Smooth muscle cell (in vitro differentiated cells): ENCODE data around the gene YTHDF1. TPM values are rescaled to one million over a fixed set of nuclear protein-coding genes. Genes with fewer than 3 reads are reported as not detected.
"Not testable (repeated sequence)": the region's sequence is repeated elsewhere in the genome, so short reads cannot be mapped to it uniquely, and the experiment has no call there.

ENCODE experiments used
- DNase-seq: peaks from one replicate; lab custom pipeline; 2025; ENCODE audit not compliant: unreplicated experiment; lab: John Stamatoyannopoulos, UW
- H2AFZ ChIP-seq: fragments of 200-600 bp; sonication (generic); 2 replicates; pipeline ENCODE4 v1.6.0; 2016; ENCODE audit warnings: antibody characterized with exemption, low read depth, mild to moderate bottlenecking
- H3F3A ChIP-seq: fragments of 200-600 bp; sonication (generic); 2 replicates; pipeline ENCODE4 v1.6.0; 2017; ENCODE audit warnings: antibody characterized with exemption, low read depth
- H3K27ac ChIP-seq: fragments of 200-600 bp; sonication (generic); 2 replicates; pipeline ENCODE4 v1.5.1; 2016; ENCODE audit warnings: low read depth, mild to moderate bottlenecking
- H3K27me3 ChIP-seq: fragments of 200-600 bp; sonication (generic); 2 replicates; pipeline ENCODE4 v1.6.1; 2016; ENCODE audit warnings: low read depth, mild to moderate bottlenecking
- H3K36me3 ChIP-seq: fragments of 200-600 bp; sonication (generic); 2 replicates; pipeline ENCODE4 v1.5.1; 2016; ENCODE audit warnings: low read depth
- H3K4me1 ChIP-seq: fragments of 200-600 bp; sonication (generic); 2 replicates; pipeline ENCODE4 v1.5.1; 2016; ENCODE audit warnings: low read depth
- H3K4me2 ChIP-seq: fragments of 200-600 bp; sonication (generic); 2 replicates; pipeline ENCODE4 v1.6.0; 2016; ENCODE audit warnings: mild to moderate bottlenecking
- H3K4me3 ChIP-seq: fragments of 200-600 bp; sonication (generic); 2 replicates; pipeline ENCODE4 v1.5.1; 2016; ENCODE audit warnings: mild to moderate bottlenecking
- H3K79me2 ChIP-seq: fragments of 200-600 bp; sonication (generic); 2 replicates; pipeline ENCODE4 v1.6.0; 2016; ENCODE audit warnings: low read depth, mild to moderate bottlenecking
- H3K9ac ChIP-seq: fragments of 200-600 bp; sonication (generic); 2 replicates; pipeline ENCODE4 v1.6.0; 2016; ENCODE audit warnings: low read depth
- H3K9me3 ChIP-seq: fragments of 200-600 bp; sonication (generic); replicated peaks from 2 replicates; pipeline ENCODE4 v1.5.1; 2016; ENCODE audit warnings: low read depth
- H4K20me1 ChIP-seq: fragments of 200-600 bp; sonication (generic); 2 replicates; pipeline ENCODE4 v1.6.0; 2016; ENCODE audit warnings: low read depth
- CTCF ChIP-seq: fragments of 200-600 bp; sonication (generic); IDR thresholded peaks from 2 replicates; pipeline ENCODE4 v1.5.1; 2017; ENCODE audit warnings: borderline replicate concordance, mild to moderate bottlenecking, antibody characterized with exemption; ENCODE audit not compliant: insufficient read depth, poor library complexity, severe bottlenecking
- WGBS: methylation state at CpG from one replicate; pipeline ENCODE4 v1.1.7; 2016; ENCODE audit warnings: low lambda C conversion rate; 5-methylcytosine and 5-hydroxymethylcytosine counted together
- polyA plus RNA-seq: library from polyadenylated mRNA; unstranded; fragments of >200 nt; fragmentation: Nextera tagmentation; extraction: Ambion mirVana; gene quantifications from 2 replicates; pipeline ENCODE4 v1.2.1, GENCODE V29; 2016
- total RNA-seq: library from RNA; depleted of rRNA; stranded (reverse); fragments of >200 nt; gene quantifications from 2 replicates; pipeline ENCODE4 v1.2.3, GENCODE V29; 2014

Gene YTHDF1
- total and polyA plus RNA-seq, 2 experiments from 2014 or later: 28.2 to 35.8 TPM

- H3K27me3 ChIP-seq: peaks cover 15% of the 10 kb centered on the region
- H4K20me1 ChIP-seq: no peaks in the 10 kb centered on the region
- no peaks in the 10 kb centered on the region for H3K9me3 ChIP-seq
- H3F3A ChIP-seq: no peaks in the 10 kb centered on the region
- WGBS: 88% methylated on average over 10 of the region's 10 CpGs
- H3K9ac ChIP-seq: no peak overlapping the region
- TF ChIP-seq CTCF: no peak
- no peaks in the 10 kb centered on the region for H3K4me1 ChIP-seq
- DNase-seq: no peak
- no peaks in the 10 kb centered on the region for H3K36me3 ChIP-seq
- no peak overlapping the region for H2AFZ ChIP-seq
- no peak overlapping the region for H3K4me3 ChIP-seq
- H3K4me2 ChIP-seq: no peak overlapping the region
- H3K79me2 ChIP-seq: no peaks in the 10 kb centered on the region
- no peak overlapping the region for H3K27ac ChIP-seq
Measured at GRCh38 chr20:63159826-63160640, 55.9 kb downstream of the YTHDF1 start.

- DNase-seq, H3K9me3 ChIP-seq, H3K9ac ChIP-seq, H3K4me1 ChIP-seq, H3K4me3 ChIP-seq, H2AFZ ChIP-seq, H3F3A ChIP-seq, H3K36me3 ChIP-seq, H4K20me1 ChIP-seq, H3K79me2 ChIP-seq, H3K27ac ChIP-seq, H3K4me2 ChIP-seq: not testable (repeated sequence)
- 91% methylated on average over 20 of the region's 20 CpGs for WGBS
- H3K27me3 ChIP-seq: peaks cover 17% of the 10 kb centered on the region
Measured at GRCh38 chr20:63159251-63159650, 56.7 kb downstream of the YTHDF1 start.

GRCh38 chr20:63158845-63159244 is 57.1 kb downstream of the YTHDF1 start:
- Histone ChIP-seq H3K27me3 (peaks cover 18% of the 10 kb centered on the region), H3K4me3 (no peak overlapping the region), H3K79me2 (no peaks in the 10 kb centered on the region), H3K4me2 (no peak overlapping the region), H3F3A (no peaks in the 10 kb centered on the region), H3K4me1 (no peaks in the 10 kb centered on the region), H4K20me1 (no peaks in the 10 kb centered on the region), H3K36me3 (no peaks in the 10 kb centered on the region), H2AFZ (no peak overlapping the region), H3K27ac (no peak overlapping the region), H3K9me3 (no peaks in the 10 kb centered on the region), H3K9ac (no peak overlapping the region)
- DNase-seq: no peak
- WGBS: 86% methylated on average over 14 of the region's 14 CpGs
- no peak for TF ChIP-seq CTCF

- H3K79me2 ChIP-seq: no peaks in the 10 kb centered on the region
- no peaks in the 10 kb centered on the region for H3F3A ChIP-seq
- H3K36me3 ChIP-seq: no peaks in the 10 kb centered on the region
- H2AFZ ChIP-seq: no peak overlapping the region
- WGBS: 100% methylated on average over 2 of the region's 2 CpGs
- no peak overlapping the region for H3K4me3 ChIP-seq
- no peaks in the 10 kb centered on the region for H3K9me3 ChIP-seq
- peaks cover 23% of the 10 kb centered on the region for H3K27me3 ChIP-seq
- no peak overlapping the region for H3K4me2 ChIP-seq
- TF ChIP-seq CTCF: no peak
- no peak for DNase-seq
- no peak overlapping the region for H3K27ac ChIP-seq
- no peaks in the 10 kb centered on the region for H3K4me1 ChIP-seq
- no peaks in the 10 kb centered on the region for H4K20me1 ChIP-seq
- no peak overlapping the region for H3K9ac ChIP-seq
Measured at GRCh38 chr20:63158352-63158751, 57.6 kb downstream of the YTHDF1 start.

- not testable (repeated sequence) for H3K4me1 ChIP-seq, H3K79me2 ChIP-seq, H2AFZ ChIP-seq, H3K4me3 ChIP-seq, DNase-seq, H3K27ac ChIP-seq, H3K4me2 ChIP-seq, H3F3A ChIP-seq, H4K20me1 ChIP-seq, H3K36me3 ChIP-seq, H3K9me3 ChIP-seq, H3K9ac ChIP-seq
- peaks cover 19% of the 10 kb centered on the region for H3K27me3 ChIP-seq
- 86% methylated on average over 13 of the region's 13 CpGs for WGBS
Measured at GRCh38 chr20:63157431-63157830, 58.5 kb downstream of the YTHDF1 start.
